ENCODE results near the gene GLO1.

The GLO1 gene

DNA sequence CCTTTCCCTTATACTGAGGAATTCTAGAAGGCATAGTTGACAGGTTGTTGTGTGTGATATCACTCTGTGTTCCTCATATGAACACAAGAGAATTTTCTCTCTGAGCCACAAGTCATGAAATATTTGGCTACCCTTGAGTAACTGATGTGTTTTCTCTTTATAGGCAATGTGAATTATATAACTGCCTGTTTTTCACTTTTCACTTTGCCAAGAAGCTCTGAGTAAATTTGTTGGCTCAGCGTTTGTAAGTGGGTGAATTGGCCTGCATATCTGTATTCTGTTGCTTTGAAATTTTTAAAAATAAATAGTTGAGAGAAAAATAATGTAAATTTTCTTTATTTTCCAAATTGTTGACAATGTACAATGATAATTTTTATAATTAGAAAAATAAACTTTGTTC lies 58.0 kb downstream of the GLO1 start:
- TF ChIP-seq, protein P1, sequence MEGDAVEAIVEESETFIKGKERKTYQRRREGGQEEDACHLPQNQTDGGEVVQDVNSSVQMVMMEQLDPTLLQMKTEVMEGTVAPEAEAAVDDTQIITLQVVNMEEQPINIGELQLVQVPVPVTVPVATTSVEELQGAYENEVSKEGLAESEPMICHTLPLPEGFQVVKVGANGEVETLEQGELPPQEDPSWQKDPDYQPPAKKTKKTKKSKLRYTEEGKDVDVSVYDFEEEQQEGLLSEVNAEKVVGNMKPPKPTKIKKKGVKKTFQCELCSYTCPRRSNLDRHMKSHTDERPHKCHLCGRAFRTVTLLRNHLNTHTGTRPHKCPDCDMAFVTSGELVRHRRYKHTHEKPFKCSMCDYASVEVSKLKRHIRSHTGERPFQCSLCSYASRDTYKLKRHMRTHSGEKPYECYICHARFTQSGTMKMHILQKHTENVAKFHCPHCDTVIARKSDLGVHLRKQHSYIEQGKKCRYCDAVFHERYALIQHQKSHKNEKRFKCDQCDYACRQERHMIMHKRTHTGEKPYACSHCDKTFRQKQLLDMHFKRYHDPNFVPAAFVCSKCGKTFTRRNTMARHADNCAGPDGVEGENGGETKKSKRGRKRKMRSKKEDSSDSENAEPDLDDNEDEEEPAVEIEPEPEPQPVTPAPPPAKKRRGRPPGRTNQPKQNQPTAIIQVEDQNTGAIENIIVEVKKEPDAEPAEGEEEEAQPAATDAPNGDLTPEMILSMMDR (conservative IDR thresholded peaks at IDR 0.05) = no peak
- TF ChIP-seq ZFX (IDR thresholded peaks at IDR 0.05) = no peak
- no peak overlapping the region for H3K27ac ChIP-seq

DNA sequence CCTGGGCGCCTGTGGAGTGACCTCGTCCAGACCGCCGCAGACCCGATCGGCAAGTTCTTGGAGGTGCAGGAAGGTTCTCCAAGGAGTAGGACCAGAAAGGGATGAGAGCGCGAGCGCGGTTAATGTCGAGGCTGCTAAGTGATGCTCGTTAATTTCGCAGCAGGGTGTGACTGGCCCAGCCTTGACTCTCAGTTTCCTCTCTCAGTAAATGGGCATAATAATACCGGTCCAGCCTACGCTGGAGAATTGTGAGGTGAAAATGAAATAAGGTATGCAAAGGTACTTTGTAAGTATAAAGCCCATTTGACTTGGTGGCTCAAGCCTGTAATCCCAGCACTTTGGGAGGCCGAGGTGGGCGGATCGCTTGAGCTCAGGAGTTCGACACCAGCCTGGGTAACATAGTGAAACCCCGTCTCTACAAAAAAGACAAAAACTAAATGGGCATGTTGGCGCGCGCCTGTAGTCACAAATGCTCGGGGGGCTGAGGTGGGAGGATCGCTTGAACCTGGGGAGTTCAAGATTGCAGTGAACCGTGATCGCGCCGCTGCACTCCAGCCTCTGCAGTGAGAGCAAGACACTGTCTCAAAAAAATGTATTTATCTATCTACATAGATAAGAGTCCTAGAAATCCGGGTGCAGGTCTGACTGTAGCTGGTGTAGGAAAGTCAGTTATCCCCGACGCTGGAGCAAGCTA lies 62.6 kb downstream of the GLO1 start:
- H3K27ac ChIP-seq = peak overlapping the region; percentile 70
- TF ChIP-seq, protein P1 (conservative IDR thresholded peaks at IDR 0.05) = no peak
- 0 out of 2 replicates have a peak, but pooled peaks have one; percentile 25 for TF ChIP-seq ZFX (IDR thresholded peaks at IDR 0.05)

DNA sequence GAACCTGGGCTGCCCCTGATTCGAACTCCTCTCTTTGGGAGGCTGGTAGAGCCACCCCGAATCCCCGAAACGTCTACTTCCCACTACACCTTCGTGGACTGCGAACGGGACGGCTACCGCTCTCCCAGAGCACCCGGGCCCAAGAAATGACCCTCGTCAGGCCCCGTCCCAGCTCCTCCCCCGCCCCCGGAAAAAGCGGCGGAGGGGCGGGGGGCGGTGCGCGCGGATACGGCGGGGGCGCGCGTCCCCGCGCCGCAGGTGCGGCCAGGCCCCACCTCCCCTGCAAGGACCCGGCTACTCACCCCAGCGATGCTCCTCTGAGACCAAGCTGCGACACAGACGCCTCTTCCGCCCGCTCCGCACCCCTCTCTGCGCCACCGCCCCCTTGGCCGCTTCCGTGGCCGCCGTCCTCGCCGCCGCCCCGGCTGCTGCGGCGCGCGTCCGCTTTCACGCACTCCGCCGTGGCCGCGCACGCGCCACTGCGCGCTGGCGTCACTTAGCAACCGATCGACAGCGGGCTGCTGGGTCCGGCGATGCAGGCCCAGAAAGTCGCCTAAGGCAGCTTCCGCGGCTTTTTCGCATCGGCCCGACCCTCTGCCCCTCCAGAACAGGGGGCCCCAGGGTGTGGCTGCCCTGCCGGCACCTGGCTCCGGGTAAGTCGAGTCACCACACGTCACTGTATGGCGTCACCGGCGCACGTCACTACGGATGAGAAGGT lies 63.3 kb downstream of the GLO1 start, which contains the start of gene BTBD9:
Gene BTBD9, minus strand, starts transcription at position 432 of the 718 bp plus-strand sequence.
- H3K27ac ChIP-seq = peak within 1 kb of the TSS; percentile 70
- peak; percentile 43; the same call in 1 of the 2 replicates for TF ChIP-seq ZFX (IDR thresholded peaks at IDR 0.05)
- TF ChIP-seq, protein P1 (conservative IDR thresholded peaks at IDR 0.05) = no peak

DNA sequence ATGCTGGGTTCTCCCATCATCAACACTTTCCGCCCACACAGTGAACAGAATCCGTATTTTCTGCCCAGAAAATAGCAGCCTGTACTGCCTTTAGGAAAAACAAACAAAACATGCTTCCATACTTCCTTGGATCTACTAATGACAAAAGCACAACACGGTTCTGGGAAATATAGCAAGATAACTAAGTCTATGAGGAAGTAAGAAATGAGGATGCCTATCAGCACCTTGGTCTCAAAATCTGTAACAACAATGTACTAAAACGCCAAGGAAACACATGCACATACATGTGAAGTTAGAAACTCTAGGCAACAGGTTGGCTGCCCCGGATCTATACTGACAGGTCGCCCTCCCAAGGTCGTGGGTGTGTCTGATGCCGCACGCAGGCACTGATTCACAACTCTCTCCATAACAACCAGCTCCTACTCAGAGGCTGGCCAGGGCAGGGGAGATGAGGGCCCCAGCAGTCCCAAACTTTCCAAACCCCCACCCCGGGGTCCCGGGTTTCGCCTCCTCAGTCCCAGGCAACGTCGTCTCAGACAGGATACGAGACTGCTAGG lies 63.9 kb downstream of the GLO1 start:
- H3K27ac ChIP-seq = peak overlapping the region; percentile 70
- no peak for TF ChIP-seq ZFX (IDR thresholded peaks at IDR 0.05)
- TF ChIP-seq, protein P1 (conservative IDR thresholded peaks at IDR 0.05) = no peak

DNA sequence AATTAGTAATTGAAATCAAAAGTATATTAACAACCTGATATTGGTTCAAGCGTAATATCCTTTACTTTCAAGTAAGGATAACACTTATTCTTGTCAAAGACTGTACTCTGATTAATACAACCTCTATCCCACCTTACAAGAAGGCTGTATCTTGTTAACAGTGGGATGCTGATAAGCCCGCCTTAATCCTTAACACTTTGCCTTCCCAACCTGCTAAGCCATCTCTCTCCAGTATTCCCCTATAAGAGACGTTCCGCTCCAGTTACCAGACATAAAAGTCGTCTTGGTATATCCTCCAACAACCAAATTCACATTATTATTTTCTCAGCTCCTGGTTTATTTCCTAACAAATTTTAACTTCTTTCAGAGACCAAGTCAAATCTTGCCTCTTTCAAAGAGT lies 65.2 kb downstream of the GLO1 start:
- no peak for TF ChIP-seq ZFX (IDR thresholded peaks at IDR 0.05)
- TF ChIP-seq, protein P1 (conservative IDR thresholded peaks at IDR 0.05) = no peak
- no peak overlapping the region for H3K27ac ChIP-seq

DNA sequence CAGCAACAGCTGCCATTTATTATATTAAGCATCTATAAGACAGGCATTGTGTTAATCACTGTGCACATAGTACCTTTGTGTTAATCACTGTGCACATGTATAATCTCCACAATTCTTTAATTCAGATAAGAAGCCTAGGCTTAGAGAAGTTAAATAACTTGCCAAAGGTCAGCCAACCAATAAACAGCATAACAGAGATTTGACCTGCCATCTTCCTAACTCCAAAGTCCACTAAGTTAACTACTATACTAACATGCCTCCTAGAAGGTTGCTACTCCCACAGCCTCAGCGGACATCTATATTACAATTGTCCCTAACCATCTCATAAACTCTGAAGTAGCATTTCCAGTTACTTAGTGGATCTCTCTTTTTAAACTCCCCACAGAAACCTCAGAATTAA lies 66.9 kb downstream of the GLO1 start:
- H3K27ac ChIP-seq = no peak overlapping the region
- TF ChIP-seq, protein P1 (conservative IDR thresholded peaks at IDR 0.05) = no peak
- TF ChIP-seq ZFX (IDR thresholded peaks at IDR 0.05) = no peak

DNA sequence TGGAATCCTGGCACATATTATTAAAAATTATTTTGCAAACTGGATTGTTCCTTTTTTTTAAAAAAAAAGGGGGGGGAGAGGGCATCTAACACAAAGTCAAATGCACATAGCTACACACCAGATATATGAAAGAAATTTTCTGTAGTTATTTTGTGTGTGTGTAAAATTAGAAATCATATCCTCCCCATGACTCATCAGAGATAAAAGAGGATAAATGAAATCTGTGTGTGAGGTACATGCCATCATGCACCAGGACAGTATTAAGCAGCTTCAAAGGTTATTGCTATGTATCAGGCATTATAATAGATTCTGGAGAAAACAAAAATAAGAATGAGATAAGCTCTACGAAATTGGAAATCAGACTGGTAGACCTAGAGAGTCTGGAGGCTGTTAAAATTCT lies 68.4 kb downstream of the GLO1 start:
- H3K27ac ChIP-seq = no peak overlapping the region
- TF ChIP-seq, protein P1 (conservative IDR thresholded peaks at IDR 0.05) = no peak
- no peak for TF ChIP-seq ZFX (IDR thresholded peaks at IDR 0.05)
